Effector memory CD8-positive, alpha-beta T cell (primary cell): Measurements from ENCODE around the gene GCSAM.

Experiments used
- ATAC-seq: fragments of 150-1000 bp; cut with Tn5 transposase; replicated peaks from 2 replicates; pipeline ENCODE4 v1.10.0; 2021; ENCODE audit warnings: mild to moderate bottlenecking, moderate library complexity
- DNase-seq, 3 experiments: peaks; one replicate each; pipeline ENCODE4 v3.0.0; 2021
- H3K27ac Mint-ChIP-seq, 2 donors: one replicate each; pipeline ENCODE4 v1.8.0; 2022; ENCODE audit warnings: mild to moderate bottlenecking in 2 of 2, mixed read lengths in 2 of 2, moderate library complexity in 2 of 2
- H3K27me3 Mint-ChIP-seq, 2 donors: one replicate each; pipeline ENCODE4 v1.8.0; 2022; ENCODE audit warnings: mixed read lengths in 2 of 2
- H3K36me3 Mint-ChIP-seq: one replicate; pipeline ENCODE4 v1.8.0; 2022; ENCODE audit warnings: mild to moderate bottlenecking, moderate library complexity, mixed read lengths; ENCODE audit not compliant: insufficient read depth
- H3K4me1 Mint-ChIP-seq, 2 donors: one replicate each; pipeline ENCODE4 v1.8.0; 2022; ENCODE audit warnings: low read depth in 2 of 2, mixed read lengths in 2 of 2
- H3K4me3 Mint-ChIP-seq, 2 donors: one replicate each; pipeline ENCODE4 v1.8.0; 2022; ENCODE audit warnings: mild to moderate bottlenecking in 2 of 2, mixed read lengths in 2 of 2, moderate library complexity in 2 of 2
- H3K9me3 Mint-ChIP-seq, 2 donors: one replicate each; pipeline ENCODE4 v1.8.0; 2022; ENCODE audit warnings: mixed read lengths in 2 of 2

The GCSAM gene

GRCh38 chr3:112126511-112126911 is 6.5 kb downstream of the GCSAM start:
- Mint-ChIP-seq H3K4me1 (peaks cover 17 to 32% of the 10 kb centered on the region in 2 donors), H3K36me3 (peaks cover 2% of the 10 kb centered on the region), H3K27ac (peak overlapping the region; percentile 66 to 74), H3K9me3 (no peaks in the 10 kb centered on the region), H3K27me3 (no peaks in the 10 kb centered on the region), H3K4me3 (peak overlapping the region; percentile 50 to 70)
- DNase-seq (no peak), ATAC-seq (no peak)

GRCh38 chr3:112124907-112125607 is 8.0 kb downstream of the GCSAM start:
- no peak for DNase-seq
- Mint-ChIP-seq H3K4me3 (no peak overlapping the region), H3K9me3 (no peaks in the 10 kb centered on the region), H3K27me3 (no peaks in the 10 kb centered on the region), H3K36me3 (peaks cover 2% of the 10 kb centered on the region), H3K27ac (peak overlapping the region in 1 of 2 donors; percentile 66), H3K4me1 (peaks cover 19 to 33% of the 10 kb centered on the region in 2 donors)
- no peak for ATAC-seq

- Mint-ChIP-seq H3K9me3 (no peaks in the 10 kb centered on the region), H3K27me3 (no peaks in the 10 kb centered on the region), H3K36me3 (no peaks in the 10 kb centered on the region), H3K4me1 (peaks cover 14 to 36% of the 10 kb centered on the region in 2 donors), H3K27ac (peak overlapping the region in 1 of 2 donors; percentile 33), H3K4me3 (no peak overlapping the region)
- no peak for ATAC-seq
- DNase-seq: no peak
Measured at GRCh38 chr3:112123548-112123947, 9.5 kb downstream of the GCSAM start.

DNA sequence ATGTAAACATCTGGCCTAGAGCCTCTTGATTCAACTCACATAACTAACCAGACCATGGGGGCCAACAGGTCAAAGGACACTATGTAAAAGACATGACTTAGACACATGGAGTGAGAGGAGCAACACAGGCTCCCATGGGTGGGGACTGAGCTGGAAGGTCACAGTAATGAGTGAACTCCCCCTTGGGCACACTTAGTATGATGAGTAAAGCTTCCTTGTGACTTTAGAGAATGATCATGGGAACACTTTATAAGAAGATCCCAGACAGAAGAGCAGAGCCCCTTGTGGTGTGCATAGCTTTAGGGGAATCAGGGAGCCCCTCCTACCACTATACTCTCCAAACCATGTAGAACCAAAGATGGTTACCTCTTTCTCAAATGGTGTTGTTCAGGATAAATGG is 10.2 kb downstream of the GCSAM start:
- Mint-ChIP-seq H3K9me3 (no peaks in the 10 kb centered on the region), H3K27me3 (no peaks in the 10 kb centered on the region), H3K27ac (no peak overlapping the region), H3K4me3 (no peak overlapping the region), H3K36me3 (no peaks in the 10 kb centered on the region), H3K4me1 (peaks cover 14 to 43% of the 10 kb centered on the region in 2 donors)
- ATAC-seq: no peak
- DNase-seq: no peak

- ATAC-seq: no peak
- Mint-ChIP-seq H3K27ac (no peak overlapping the region), H3K27me3 (no peaks in the 10 kb centered on the region), H3K36me3 (no peaks in the 10 kb centered on the region), H3K4me3 (no peak overlapping the region), H3K9me3 (no peaks in the 10 kb centered on the region), H3K4me1 (peaks cover 14 to 45% of the 10 kb centered on the region in 2 donors)
- DNase-seq: no peak
Measured at GRCh38 chr3:112121577-112122547, 11.2 kb downstream of the GCSAM start.

- Mint-ChIP-seq H3K9me3 (no peaks in the 10 kb centered on the region), H3K4me1 (peaks cover 5 to 38% of the 10 kb centered on the region in 2 donors), H3K27me3 (no peaks in the 10 kb centered on the region), H3K4me3 (peak overlapping the region in 1 of 2 donors; percentile 7), H3K27ac (no peak overlapping the region), H3K36me3 (no peaks in the 10 kb centered on the region)
- ATAC-seq (peak; percentile 48), DNase-seq (no peak)
Measured at GRCh38 chr3:112119962-112120836, 12.8 kb downstream of the GCSAM start.

DNA sequence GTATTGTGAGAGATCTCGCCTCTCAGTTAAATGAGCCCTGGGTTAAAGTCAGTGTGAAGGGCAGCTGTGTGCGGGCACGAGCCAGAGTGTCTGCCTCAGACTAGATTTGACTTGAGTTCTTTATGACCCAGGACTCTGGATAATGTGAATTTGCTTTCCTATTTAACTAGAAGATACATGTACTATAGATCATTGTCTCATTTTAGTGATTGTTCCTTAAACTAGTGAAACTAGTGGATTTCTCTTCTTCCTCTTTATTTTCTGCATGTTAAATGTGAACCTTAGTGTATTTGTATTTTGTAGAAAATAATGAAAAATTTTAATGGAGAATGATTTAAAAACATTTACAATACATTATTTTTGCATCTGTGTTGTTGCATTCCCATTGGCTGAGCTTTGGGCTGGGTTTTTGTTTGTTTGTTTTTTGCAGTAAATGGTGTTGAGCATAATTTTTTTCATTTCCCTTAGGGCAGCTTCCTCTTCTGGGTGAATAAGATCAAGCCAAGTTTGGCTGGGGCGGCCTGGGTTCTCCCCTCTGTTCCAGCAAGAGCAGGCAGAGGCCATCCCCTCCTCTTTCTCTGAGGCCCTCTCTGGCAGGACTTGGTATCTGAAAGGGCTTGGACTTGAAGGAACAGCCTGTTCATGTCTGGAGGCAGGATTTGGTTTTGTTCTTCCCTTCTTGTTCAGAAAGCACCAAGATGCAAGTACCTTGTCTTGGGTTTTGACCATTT is 15.0 kb downstream of the GCSAM start:
- peak overlapping the region in 1 of 2 donors; percentile 80 for H3K4me3 Mint-ChIP-seq
- H3K36me3 Mint-ChIP-seq: no peaks in the 10 kb centered on the region
- H3K9me3 Mint-ChIP-seq: no peaks in the 10 kb centered on the region
- H3K27ac Mint-ChIP-seq: peak overlapping the region in 1 of 2 donors; percentile 87
- no peaks in the 10 kb centered on the region for H3K27me3 Mint-ChIP-seq
- DNase-seq (no peak), ATAC-seq (peak; percentile 46)
- H3K4me1 Mint-ChIP-seq: peaks cover 6 to 46% of the 10 kb centered on the region in 2 donors

- Mint-ChIP-seq H3K27me3 (no peaks in the 10 kb centered on the region), H3K27ac (peak overlapping the region in 1 of 2 donors; percentile 87), H3K9me3 (no peaks in the 10 kb centered on the region), H3K4me3 (peak overlapping the region in 1 of 2 donors; percentile 80), H3K36me3 (peaks cover under 1% of the 10 kb centered on the region), H3K4me1 (peaks cover 6 to 46% of the 10 kb centered on the region in 2 donors)
- DNase-seq (no peak), ATAC-seq (no peak)
Measured at GRCh38 chr3:112117415-112117814, 15.6 kb downstream of the GCSAM start.

GRCh38 chr3:112116748-112117186 is 16.3 kb downstream of the GCSAM start:
- H3K27me3 Mint-ChIP-seq: no peaks in the 10 kb centered on the region
- no peak for DNase-seq
- H3K36me3 Mint-ChIP-seq: peaks cover 2% of the 10 kb centered on the region
- peak overlapping the region; percentile 26 to 80 for H3K4me3 Mint-ChIP-seq
- no peaks in the 10 kb centered on the region for H3K9me3 Mint-ChIP-seq
- ATAC-seq: no peak
- peaks cover 6 to 46% of the 10 kb centered on the region in 2 donors for H3K4me1 Mint-ChIP-seq
- peak overlapping the region in 1 of 2 donors; percentile 87 for H3K27ac Mint-ChIP-seq

DNA sequence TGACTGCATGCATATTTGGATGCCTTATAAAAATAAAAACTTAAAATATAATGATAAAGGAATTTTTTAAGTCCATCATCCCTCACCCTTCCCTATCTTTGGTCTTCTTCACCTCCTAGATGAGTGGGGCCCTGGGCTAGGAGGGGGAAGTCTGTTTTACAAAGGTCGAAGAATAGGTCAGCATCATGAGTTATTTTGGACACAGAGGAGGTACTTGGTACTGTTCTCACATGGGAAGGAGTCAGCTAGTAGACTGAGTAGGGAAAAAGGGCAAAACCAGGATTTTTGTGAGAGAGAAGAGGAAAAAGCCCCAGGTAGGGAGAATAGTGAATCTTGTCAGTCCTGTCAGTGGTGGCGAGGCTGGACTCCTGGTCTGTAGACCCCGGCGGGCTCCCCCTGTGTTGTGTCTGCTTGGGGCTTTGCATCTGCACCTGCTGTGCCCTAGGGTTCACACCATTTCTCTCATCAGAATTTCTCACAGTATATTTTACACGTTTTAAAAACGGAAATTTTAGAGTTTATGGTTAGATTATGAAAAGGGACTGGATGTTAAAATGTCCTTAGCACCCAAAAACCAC is 17.2 kb downstream of the GCSAM start:
- peaks cover 6 to 40% of the 10 kb centered on the region in 2 donors for H3K4me1 Mint-ChIP-seq
- H3K4me3 Mint-ChIP-seq: peak overlapping the region in 1 of 2 donors; percentile 80
- peaks cover 2% of the 10 kb centered on the region for H3K36me3 Mint-ChIP-seq
- no peak for DNase-seq
- H3K9me3 Mint-ChIP-seq: no peaks in the 10 kb centered on the region
- peak overlapping the region in 1 of 2 donors; percentile 87 for H3K27ac Mint-ChIP-seq
- no peaks in the 10 kb centered on the region for H3K27me3 Mint-ChIP-seq
- ATAC-seq: no peak

DNA sequence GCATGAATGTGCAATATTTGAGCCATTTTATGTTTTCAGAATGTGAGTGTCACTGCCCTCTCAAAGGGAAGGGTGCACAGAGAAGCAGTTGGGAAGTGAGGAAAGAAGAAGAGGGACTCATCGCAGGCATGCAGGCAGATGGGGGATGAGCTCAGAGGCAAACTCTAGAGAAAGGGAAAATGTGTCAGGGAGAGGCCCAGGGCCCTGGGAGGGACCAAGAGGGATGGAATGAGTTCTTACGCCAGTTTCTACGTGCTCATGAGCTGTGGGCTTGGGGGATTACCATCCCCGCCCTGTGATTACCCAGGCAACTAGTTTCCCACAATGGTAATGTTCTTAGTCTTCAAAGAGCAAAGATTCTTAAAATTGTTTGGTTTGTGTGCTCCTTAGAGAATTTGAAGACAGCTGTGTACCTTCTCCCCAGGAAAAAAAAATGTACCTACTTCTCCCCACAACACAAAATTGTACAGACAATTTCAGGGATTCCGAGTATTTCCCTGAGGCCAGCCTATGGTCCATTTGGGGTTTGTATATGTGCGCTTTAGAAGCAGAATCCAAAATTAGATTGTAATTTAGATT is 17.8 kb downstream of the GCSAM start:
- ATAC-seq: no peak
- no peak overlapping the region for H3K27ac Mint-ChIP-seq

More for the DNA sequence above, 17.8 kb downstream of the GCSAM start:
- Mint-ChIP-seq H3K4me3 (no peak overlapping the region), H3K9me3 (no peaks in the 10 kb centered on the region), H3K36me3 (peaks cover 2% of the 10 kb centered on the region), H3K4me1 (peaks cover 3 to 39% of the 10 kb centered on the region in 2 donors), H3K27me3 (no peaks in the 10 kb centered on the region)
- no peak for DNase-seq
